Pulmonary artery endothelial cell (primary cell): ENCODE data around the gene APRT. TPM values are rescaled to one million over a fixed set of nuclear protein-coding genes. Genes with fewer than 3 reads are reported as not detected.

Experiments used
- DNase-seq: peaks from one replicate; pipeline ENCODE4 v3.0.0-alpha.2; 2011; ENCODE audit warnings: low read depth, low spot score
- total RNA-seq: library from RNA; depleted of rRNA; stranded (reverse); fragments of >200 nt; gene quantifications from 2 replicates; pipeline ENCODE4 v1.2.3, GENCODE V29; 2014

The APRT gene
- total RNA-seq, 1 donor from 2014 or later: 142 TPM

GRCh38 chr16:88807626-88808453 is 3.9 kb downstream of the APRT start:
- DNase-seq: no peak

- DNase-seq: no peak
Observed at GRCh38 chr16:88807142-88807625, 4.5 kb downstream of the APRT start.

- no peak for DNase-seq
Observed at GRCh38 chr16:88806491-88807111, 5.1 kb downstream of the APRT start.

- no peak for DNase-seq
Observed at GRCh38 chr16:88805887-88806393, 5.8 kb downstream of the APRT start.

- DNase-seq: no peak
Observed at GRCh38 chr16:88805340-88805715, 6.4 kb downstream of the APRT start.

GRCh38 chr16:88804552-88805339 is 7.0 kb downstream of the APRT start:
- no peak for DNase-seq

GRCh38 chr16:88804173-88804551 is 7.6 kb downstream of the APRT start:
- DNase-seq: no peak

- DNase-seq: no peak
Observed at GRCh38 chr16:88803264-88803987, 8.3 kb downstream of the APRT start, which contains the start of gene CDT1. CDT1 (plus strand) TSS chr16:88803789; CDS start chr16:88803832, 43 bp downstream.

GRCh38 chr16:88800277-88800592 is 11.5 kb downstream of the APRT start:
- DNase-seq: no peak

GRCh38 chr16:88799569-88800276 is 12.0 kb downstream of the APRT start:
- no peak for DNase-seq

- no peak for DNase-seq
Observed at GRCh38 chr16:88798772-88799455, 12.8 kb downstream of the APRT start.

- DNase-seq: no peak
Observed at GRCh38 chr16:88798073-88798472, 13.7 kb downstream of the APRT start.

GRCh38 chr16:88796278-88796677 is 15.4 kb downstream of the APRT start:
- no peak for DNase-seq

- no peak for DNase-seq
Observed at GRCh38 chr16:88793251-88793954, 18.3 kb downstream of the APRT start.

- DNase-seq: no peak
Observed at GRCh38 chr16:88792668-88793250, 19.0 kb downstream of the APRT start.

- no peak for DNase-seq
Observed at GRCh38 chr16:88792078-88792550, 19.6 kb downstream of the APRT start.

- DNase-seq: no peak
Observed at GRCh38 chr16:88790312-88791211, 21.2 kb downstream of the APRT start.

- DNase-seq: no peak
Observed at GRCh38 chr16:88789594-88789993, 22.1 kb downstream of the APRT start.
